HT-29 (cell line): ENCODE results near the gene EXOC3. TPM values are rescaled to one million over a fixed set of nuclear protein-coding genes. Genes with fewer than 3 reads are reported as not detected.
"Not testable (repeated sequence)": the region's sequence is repeated elsewhere in the genome, so short reads cannot be mapped to it uniquely, and the experiment has no call there.

ENCODE experiments used
- DNase-seq: peaks from one replicate; pipeline ENCODE4 v3.0.0-alpha.2; 2015; ENCODE audit warnings: low spot score
- total RNA-seq: library from RNA; depleted of rRNA; stranded (reverse); fragments of >200 nt; shearing (Covaris generic); gene quantifications from 2 replicates; pipeline ENCODE4 v1.2.3, GENCODE V29; 2014

EXOC3 gene
- total RNA-seq, 1 experiment from 2014 or later: 65.7 TPM

DNA sequence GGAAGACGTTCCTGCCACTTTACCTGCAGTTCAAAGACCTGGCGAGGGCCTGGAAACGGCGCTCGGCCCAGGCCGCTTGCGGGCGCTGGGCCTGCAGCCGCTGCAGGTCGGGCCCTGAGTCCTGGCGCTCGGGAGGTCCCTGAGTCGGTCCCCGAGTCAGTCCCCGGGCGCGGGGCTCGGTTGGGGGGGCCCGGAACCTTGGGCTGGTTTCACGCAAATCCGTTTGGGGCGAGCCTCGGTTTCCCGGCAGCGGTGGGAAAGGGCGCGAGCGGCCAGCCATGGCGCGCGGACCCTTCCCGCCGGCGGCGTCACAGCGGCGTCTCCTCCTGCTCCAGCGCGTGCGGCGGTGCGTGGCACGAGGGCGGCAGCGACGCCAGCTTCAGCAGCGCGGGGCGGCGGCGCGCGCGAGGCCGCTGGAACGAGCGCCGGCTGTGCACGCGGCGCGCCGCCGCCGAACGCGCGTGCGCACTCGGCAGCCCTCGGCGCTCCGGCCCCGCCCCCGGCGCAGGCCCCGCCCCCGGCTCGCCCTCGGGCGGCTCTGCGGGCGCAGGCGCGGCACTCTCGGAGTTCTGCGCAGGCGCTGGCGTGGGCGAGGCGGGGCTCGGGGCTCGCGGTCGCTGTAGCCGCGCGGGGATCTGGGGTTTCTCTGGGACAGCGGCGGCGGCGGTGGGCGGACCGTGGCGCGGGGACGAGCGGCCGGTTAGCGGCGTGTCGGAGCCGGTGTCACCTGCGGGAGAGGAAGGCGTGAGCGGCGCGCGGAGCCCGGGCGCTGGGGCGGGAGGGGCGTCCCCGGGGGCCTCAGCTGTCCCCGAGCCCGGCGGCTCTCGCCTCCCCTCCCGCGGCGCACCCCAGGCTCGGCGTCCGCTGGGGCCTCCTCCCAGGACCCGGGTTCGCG lies 29.9 kb downstream of the EXOC3 start:
- peak; percentile 90 for DNase-seq

DNA sequence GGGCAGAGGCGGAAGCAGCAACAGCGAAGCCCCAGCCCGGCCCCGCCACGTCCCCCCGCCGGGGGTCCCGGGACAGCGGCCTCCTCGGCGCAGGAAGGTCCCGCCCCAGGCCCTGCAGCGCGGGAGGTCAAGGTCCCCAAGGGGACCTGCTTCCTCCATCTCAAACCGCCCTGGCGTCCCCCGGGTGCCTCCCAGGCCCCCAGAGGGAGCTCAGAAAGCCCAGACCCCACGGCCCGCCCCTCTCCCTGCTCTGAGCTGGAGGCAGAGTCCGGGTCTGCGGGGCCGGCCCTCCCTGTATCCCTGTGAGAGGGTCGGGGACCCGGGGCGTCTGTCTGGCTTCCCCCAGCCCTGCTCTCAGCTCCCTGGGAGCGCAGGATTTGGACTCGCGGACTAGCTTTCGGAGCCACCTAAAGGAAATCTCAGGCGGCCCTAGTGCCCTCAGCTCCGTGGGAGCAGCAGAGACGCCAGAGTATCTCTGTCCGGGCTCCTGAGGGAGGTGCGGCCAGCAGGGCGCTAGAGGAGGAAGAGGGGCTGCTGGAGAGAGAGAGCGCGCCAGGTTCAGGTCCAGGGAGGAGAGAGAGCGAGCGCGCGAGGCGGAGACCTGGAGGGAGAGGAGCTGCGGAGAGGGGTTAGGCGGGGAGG lies 30.7 kb downstream of the EXOC3 start:
- peak; percentile 60 for DNase-seq

DNA sequence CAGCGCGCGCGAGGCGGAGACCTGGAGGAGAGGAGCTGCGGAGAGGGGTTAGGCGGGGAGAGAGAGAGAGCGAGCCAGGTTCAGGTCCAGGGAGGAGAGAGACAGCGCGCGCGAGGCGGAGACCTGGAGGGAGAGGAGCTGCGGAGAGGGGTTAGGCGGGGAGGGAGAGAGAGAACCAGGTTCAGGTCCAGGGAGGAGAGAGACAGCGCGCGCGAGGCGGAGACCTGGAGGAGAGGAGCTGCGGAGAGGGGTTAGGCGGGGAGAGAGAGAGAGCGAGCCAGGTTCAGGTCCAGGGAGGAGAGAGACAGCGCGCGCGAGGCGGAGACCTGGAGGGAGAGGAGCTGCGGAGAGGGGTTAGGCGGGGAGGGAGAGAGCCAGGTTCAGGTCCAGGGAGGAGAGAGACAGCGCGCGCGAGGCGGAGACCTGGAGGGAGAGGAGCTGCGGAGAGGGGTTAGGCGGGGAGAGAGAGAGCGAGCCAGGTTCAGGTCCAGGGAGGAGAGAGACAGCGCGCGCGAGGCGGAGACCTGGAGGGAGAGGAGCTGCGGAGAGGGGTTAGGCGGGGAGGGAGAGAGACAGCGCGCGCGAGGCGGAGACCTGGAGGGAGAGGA lies 31.4 kb downstream of the EXOC3 start:
- DNase-seq: not testable (repeated sequence)

DNA sequence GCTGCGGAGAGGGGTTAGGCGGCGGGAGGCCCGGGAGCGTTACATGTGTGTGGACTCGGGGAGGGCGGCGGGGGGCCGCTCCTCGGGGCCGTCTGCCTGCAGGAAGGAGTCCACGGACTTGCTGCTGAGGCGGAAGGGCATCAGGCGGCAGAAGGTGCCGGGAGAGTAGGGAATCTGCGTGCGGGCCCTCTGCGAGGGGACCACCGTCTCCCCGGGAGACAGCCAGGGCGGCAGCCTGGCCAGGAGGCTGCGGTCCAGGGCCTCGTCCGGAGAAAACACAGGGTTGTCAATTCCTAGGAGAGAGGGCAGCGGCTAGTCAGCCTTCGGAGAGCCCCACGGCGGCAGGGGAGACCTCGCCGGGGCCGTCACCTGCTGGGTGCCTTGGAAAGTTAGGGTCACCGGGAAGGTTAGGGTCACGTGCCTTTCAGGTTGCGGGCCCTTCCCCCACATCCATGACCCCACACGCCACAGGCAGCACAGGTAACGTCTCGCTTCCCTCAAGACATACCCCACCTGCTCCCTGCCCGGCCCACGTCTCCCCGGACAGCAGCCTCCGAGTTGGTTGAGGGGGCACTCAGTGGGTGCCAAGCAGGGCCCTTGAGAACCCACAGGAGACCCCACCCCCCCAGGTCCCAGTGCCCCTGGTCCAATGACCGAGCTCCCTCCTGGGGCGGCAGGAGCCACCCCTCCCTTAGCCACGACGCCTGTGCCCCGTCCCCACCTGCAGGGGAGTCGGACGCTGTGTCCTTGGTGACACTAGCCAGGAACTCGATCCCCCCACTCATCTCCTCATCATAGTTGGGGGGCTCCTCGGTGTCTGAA lies 32.1 kb downstream of the EXOC3 start:
- DNase-seq: no peak

DNA sequence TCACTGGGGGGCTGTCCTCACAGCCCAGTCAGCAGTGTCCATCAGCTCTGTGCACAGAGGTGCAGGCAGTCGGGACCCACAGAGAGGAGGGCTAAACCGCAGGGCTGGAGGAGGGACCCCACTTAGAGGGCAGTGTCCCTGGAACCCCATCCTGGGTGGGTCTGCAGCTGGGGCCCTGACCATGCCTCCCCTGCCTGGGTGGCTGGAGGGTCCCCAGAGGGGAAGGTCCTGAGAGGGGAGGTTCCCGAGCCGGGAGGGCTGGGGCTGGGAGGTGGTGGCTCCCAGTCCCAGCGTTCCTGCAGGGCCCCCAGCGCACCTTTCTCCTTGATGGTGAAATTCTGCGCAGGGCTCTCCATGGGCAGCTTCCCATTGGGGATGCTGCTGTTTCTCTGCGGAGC lies 32.7 kb downstream of the EXOC3 start:
- no peak for DNase-seq

DNA sequence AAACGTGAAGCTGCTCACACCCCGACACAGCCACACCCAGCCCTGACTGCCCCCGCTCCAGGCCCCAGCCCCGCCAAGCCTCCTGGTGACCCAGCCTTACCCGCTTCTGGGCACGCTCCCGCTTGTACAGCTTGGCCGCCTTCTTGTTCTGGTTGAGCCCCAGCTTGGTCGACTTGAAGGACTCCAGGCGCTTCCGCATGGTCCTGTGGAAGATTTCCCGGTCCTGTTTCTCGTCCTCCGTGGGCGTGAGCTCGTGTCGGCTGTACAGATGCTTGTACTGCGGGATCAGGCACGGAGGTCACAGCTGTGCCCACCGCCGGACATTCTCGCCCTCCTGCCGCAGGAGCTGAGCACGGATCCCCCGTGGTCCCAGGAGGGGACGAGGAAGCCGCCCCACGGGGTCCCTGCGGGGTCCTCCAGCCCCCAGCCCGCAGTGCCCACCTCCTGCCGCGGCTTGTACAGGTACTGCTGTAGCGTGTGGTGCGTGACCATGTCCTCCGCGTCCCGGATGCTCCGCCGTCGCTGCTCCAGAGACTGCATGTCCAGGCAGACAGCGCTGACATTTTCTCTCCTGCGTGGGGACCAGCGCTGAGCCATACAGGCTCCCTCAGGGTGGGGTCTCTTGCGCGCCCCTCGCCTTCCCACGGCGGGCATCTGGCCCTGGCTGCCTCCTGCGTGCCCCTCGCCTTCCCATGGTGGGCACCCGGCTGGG lies 33.3 kb downstream of the EXOC3 start:
- no peak for DNase-seq

DNA sequence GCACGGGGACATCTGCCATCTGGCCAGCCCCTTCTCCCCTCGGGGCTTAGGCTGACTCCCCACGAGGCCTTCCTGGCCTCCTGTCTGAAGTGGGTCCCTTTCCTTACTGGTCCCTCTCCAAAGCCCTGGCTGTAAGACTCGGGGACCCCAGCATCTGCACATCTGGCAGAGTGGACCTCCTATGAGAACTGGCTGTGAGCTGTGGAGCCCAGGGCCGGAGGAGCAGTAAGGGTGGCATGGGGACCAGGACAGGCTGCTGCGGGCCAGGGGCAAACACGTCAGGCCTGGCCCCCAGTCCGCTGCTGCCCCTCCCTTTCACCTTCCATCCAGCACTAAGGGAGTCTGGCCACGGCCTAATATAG lies 33.8 kb downstream of the EXOC3 start:
- DNase-seq: no peak

DNA sequence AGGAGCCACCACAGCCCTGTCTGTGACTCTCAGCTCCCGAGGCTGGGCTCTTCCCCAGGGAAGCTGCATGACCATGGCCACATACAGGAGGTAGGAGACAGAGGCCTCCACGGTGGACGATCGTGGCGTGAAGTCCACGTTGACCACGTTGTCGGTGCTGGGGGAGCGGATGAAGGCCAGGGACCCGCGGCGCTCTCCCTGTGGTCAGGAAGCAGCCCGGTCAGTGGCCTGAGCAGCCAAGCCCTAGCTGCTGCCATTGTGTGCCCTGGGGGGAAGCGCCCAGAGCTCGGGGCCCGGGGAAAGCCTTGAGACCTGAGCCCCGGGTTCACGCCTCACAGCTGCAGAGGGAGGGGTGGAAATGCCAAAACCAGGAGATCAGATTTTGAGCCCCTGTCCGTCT lies 34.3 kb downstream of the EXOC3 start:
- no peak for DNase-seq

DNA sequence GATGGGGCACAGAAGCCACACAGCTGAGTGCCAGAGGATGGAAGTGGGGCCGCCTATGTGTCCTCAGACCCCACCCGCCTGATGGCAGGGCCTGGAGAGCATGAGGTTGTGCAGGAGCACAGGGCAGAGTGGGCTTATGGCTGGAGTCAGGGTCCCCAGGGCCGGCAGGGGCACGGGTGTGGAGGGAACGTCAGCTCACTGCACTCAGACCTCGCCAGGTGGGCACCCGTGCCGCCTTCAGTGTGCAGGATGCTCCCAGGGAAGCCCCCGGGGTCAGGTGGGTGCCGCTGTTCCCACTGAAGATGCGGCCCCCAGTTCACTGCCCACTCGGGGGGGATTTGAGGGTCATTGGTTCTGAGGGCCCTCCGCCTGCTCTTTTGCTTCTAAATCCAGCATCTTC lies 34.9 kb downstream of the EXOC3 start:
- DNase-seq: no peak

DNA sequence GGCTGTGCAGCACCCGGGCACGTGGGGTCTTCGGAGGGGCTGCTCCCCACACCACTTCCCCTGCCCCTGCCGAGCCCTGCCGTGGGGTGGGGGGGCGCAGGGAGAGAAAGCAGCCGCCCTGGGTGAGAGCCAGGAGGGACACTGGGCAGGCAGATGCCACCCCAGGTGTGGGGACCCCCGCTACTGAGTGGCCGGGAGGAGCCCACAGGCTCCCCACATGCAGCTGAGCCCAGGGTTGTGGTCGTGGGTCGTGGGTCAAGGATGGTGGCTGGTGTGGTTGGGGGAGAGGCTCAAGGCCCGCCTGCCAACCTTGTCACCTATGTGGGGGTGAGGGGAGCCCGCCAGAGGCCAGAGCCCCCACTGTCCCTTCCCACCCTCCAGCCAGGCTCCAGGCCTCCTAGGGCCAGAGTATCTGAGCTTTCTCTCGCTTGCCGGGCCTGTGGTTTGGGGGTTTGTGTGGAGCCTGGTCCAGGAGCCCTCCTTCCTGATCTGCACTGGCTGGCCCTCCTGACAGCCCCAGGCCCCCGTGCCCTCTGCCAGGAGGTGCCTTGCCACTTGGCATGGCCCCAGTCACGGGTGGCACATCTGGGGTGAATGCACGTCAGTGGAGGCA lies 35.5 kb downstream of the EXOC3 start:
- DNase-seq: no peak

DNA sequence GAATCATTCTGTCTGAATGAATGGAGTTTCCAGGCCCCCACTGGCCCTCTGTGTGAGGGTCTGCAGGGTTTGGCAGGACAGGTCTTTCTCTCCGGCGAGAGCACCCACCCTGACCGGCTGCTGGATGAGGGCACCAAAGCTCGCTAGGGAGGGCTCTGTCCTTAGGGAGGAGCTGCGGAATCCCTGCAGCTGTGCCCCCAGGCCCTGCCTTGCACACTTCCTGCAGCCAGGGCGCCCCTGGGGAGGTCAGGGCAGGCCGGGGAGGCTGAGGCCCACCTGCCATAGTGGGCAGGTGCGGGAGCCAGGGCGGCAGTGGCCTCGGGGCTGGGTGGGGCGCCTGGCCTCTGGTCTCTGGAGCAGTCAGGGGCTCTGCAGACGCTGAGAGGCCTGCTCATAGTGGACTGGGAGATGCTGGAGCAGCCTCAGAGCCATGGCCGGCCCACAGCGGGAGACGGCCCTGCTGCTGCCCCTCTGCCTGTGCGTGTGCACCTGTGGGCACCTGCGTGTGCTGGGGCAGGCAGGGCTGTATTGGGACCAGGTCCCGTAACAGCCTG lies 36.1 kb downstream of the EXOC3 start:
- DNase-seq: no peak

DNA sequence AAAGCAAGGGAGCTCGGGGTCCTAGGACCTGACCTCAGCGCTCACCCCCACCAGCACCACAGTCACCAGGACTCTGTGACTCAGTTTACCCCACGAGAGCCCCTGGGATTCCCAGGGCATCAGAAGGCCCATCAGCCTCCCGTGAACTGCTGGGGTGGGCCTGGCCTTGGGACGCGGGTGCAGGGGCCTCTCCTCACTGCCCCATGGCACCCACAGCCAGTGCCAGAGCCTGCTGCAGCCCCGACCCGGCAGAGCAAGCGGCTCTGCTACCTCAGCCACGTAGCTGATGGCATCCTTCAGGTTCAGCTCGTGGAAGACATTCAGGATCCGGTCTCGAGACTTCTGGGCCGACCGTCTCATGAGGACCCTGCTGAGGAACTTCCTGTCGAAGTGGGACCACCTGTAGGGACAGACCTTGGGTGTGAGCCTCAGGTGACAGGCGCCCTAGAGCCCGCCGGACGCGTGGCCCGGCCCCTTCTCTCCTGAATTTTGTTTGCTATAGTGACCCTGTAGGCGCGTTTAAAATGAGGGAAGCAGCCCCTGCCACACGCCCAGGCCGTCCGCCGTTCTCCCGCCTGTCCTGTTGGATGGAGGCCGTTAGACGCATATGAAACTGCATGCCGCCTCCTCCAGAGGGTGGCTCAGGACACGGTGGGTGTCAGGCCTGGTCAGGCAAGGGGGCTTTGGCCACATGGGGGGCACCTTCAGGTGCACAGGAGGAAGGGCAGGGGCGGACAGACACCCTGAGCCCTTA lies 36.8 kb downstream of the EXOC3 start:
- DNase-seq: no peak

DNA sequence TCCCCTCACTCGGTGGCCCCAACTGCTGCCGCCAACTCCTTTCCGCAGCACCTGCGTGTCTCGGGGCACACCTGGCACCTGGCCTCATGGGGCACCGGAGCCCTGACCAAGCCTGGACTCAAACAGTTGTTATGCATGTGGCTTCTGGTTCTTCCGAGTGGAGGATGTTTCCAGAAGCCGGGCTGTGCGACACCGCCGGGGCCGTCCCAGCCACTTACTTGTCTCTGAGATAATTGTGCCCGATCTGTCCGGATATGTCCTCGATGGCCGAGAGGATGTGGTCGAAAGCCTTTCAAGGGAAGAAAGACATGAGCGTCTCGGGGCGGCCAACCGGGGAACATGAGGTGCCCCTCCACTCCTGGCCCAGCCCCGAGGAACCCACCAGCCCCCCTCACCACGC lies 38.4 kb downstream of the EXOC3 start:
- no peak for DNase-seq

DNA sequence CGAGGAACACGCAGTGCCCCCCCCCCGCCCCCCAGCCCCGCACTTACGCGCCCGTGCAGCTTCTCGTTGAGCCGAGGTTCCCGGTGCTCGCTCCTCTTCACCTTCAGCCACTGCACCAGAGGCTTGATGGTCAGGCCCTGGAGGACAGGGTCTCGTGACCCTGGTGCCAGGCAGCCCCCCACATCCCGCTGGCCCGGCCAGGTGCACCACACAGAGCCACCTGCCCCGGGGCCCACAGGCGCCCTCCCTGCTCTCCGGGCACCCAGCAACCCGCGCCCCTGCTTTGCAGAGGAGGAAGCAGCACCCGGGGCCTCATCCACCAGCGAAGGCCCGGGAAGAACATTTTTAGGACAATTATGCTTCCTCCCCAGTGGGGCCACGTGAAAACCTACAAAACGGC lies 39.0 kb downstream of the EXOC3 start:
- no peak for DNase-seq

DNA sequence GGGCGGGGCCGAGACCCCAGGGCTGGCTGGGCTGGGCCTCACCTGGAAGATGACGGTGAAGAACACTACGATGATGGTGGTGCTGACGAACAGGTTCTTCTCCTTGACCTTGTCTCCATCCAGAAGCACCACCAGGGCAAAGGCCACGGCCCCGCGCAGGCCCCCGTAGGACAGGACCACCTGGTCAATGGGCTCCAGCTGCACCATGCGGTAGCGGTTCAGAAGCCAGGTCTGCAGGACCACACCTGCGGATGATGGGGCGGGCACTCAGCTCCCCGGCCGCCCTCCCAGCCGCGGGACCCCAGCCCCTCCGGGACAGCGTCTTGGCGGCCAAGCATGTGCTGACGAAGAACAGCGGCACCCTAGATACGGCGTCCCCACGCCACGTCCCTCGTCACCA lies 39.5 kb downstream of the EXOC3 start:
- DNase-seq: no peak

DNA sequence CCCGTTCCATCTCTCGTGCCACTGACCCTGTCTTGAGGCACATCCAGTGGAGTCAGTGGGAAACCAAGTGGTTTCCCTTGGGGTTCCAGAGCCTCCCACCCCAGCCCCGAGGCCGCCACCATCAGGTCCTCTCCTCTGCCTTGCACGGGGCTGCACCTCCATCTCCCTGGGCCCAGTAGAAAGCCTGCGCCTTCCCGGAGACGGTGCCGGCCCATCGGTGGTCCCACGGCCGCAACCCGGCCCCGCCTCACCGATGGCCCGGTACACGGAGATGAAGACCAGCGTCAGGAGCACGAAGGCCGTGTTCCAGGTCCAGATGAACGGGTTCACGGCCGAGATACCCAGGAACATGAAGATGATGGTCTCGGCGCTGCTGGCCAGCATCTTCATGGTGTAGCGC lies 40.0 kb downstream of the EXOC3 start:
- no peak for DNase-seq

DNA sequence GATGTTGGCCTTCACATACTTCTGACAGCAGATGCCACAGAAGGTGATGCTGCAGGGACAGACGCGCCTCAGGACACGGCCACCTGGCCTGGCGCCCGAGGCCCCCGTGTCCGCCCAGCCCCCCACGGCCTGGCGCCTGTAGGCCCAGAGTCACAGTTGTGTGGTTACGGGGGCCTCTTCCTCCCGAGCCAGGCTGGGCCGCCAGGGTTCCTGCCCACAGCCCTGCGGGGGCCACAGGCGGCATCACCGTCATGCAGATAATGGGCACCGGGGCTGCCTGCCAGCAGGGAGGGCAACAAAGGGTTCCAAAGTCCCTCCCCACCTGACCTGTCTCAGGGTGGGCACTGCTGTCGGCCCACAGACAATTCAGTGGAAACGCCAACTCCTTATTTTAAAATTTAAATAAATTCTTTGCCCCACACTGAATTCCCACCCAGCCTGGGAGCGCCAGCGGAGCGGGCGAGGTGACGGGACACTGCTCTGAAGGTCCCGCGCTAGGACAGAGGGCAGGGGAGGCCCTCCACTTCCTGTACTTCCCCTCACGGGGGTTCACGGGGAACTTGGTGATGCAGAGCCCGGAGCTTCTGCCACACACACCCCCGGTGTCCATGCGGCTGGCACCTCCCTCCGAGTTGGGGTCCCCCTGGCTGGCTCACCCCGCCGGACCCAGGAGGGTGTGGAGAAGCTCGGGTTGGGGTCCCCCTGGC lies 40.6 kb downstream of the EXOC3 start:
- no peak for DNase-seq

DNA sequence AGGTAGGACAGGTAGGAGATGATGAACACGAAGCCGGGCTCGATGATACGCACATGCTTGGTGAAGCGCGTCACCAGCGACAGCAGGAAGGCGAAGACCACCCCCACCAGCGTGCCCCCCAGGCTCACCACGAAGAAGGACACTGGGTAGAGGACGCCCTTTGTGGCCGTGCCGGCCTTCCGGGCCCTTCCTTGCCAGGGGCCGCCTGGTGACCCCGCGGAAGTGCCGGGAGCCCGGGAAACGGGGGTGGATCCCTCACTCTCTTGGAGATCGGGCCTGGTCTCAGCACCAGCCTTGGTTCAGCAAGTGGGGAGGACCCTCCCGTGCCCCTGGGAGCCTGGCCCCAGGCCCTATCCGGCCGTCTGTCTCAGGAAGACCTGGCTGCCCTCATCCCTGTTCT lies 41.6 kb downstream of the EXOC3 start:
- no peak for DNase-seq
